GM19238 (cell line): Measurements from ENCODE around the gene FOXP1.
"Not testable (repeated sequence)": the region's sequence is repeated elsewhere in the genome, so short reads cannot be mapped to it uniquely, and the experiment has no call there.

Experiments
- DNase-seq: peaks from one replicate; pipeline ENCODE4 v3.0.0; 2011; ENCODE audit warnings: low spot score; ENCODE audit not compliant: insufficient read length

Gene FOXP1

GRCh38 chr3:70990723-70991122, 592.8 kb downstream of the FOXP1 start:
- no peak for DNase-seq

- DNase-seq, result no peak
Measured at GRCh38 chr3:70990185-70990584, 593.3 kb downstream of the FOXP1 start.

GRCh38 chr3:70989174-70989573, 594.4 kb downstream of the FOXP1 start:
- no peak for DNase-seq

- no peak for DNase-seq
Measured at GRCh38 chr3:70988111-70988510, 595.4 kb downstream of the FOXP1 start.

DNA sequence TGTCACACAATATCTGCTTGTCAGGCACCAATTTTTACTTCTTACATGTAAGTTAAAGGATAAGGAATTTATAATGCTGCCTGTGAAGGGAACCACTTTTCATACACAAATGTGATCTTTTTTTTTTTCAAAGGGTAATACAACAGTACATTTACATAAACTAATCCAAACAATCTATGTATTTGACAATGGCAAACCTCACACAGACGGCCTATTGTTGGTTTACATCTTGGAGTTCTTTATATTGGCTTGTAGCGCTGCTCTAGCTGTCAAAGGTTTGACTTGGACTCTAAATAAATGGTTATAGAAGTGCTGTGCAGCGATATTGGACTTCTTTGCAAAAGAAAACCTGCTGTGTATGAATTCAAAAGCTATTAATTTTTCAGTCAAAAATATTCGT, 598.0 kb downstream of the FOXP1 start:
- no peak for DNase-seq

- DNase-seq, result no peak
Measured at GRCh38 chr3:70984776-70985482, 598.6 kb downstream of the FOXP1 start.

DNA sequence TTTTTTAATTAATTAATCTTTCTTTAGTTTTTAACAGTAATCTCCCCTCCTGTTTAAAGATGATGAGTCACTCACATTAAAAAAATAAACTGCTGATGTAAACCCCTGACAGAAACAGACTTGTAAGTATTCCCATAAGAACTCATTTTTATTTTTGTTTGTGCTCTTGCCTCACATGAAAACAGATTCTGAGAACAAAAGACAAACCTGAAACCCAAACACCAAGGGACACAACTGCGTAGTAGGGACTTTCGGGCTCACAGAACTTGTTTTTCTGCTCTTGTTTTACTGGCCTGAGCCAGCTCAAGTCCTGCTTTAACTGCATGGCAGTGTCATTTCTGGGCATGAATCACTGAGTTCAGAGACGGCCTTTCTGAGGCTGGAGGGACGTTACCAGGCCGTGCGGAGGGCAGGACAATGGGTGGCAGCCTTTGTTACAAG, 600.8 kb downstream of the FOXP1 start:
- DNase-seq, result no peak

DNA sequence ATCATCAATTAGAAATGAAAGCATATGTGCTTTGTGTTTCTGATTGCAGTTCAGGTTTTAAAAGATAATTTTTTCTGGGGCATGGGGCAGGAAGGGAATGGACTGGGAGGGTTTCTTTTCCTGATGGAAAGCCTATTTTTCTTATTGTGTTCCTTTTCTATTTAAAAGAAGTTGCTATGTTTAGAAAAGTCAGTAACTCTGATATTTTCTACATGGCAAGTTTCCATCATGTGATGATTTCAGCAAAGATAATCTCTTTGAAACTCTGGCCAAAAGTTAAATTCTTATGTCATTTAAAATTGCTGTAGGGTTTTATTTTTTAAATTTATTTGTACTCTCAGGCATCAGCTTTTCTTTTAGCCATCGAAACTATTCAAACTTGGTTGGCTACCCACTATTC, 601.2 kb downstream of the FOXP1 start:
- DNase-seq, result no peak

- no peak for DNase-seq
Measured at GRCh38 chr3:70981231-70981880, 602.2 kb downstream of the FOXP1 start.

DNA sequence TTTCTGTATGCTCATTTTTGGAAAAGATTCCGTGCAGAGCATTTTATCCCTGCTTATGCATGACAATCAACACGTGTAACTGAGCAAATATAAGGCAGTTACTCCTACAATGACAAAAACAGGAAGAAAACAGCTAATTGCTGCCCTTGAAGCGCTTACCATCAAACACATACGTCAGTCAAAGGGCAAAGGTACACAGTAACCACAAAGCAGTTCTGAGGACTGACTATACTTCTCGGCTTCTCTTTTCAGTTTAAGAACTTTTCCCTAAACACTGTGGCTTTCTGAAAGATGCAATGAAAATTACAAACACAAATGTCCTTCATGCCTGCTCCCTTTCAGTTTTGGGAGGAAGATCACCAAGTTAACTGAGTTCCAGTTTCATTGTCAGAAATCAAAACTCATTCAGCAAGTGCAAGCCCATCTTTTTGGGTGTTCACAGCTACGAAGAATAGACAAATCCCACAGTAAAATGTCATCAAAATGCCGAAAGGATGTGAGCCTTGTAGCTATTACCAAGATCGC, 602.8 kb downstream of the FOXP1 start:
- no peak for DNase-seq

DNA sequence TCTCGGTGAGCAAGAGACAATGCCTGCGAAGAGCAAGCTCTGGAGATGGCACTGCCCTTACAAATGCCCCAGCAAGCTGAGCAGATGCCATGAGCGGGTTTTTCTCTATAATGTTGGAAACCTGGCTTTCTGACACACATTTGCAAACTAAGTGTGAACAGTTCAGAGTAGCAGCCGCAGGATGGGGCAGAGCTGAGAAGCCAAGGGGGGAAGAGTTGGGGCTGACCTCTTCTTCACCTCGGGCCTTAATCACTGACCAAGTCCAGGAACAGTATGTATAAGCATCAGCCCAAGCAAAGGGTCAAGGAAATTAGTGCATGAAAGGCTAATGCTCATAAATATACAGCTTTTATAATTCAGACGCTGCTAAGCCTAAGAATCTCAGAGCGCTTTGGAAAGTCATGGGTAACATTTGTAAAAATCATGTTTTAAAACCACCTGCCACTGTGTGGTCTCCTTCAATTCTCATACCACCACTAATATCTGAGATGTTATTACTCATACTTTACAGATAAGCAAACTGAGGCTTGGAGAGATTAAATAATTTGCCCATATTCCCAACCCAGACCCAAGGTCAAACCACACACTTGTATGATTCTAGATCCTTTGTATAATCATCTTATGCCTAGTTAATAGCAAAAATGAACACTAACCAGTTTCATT, 603.4 kb downstream of the FOXP1 start:
- DNase-seq, result no peak

DNA sequence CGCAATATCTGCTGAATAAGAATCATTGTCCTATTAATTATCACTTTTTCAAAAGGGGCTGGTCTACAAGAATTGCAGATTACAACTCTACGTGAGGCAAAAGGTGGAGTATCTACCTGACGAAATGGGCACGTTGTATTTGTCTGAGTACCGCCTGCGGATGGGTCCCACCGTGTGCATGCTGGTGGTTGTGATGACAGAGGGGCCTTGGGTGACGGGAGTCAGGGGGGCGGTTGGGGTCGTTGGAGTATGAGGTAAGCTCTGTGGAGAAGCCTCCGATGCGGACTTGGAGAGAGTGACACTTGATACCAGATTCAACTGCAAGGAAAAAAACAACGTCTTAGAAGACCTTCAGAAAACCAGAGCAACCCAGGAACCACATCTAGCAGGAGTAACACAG, 605.8 kb downstream of the FOXP1 start:
- no peak for DNase-seq

GRCh38 chr3:70975981-70976380, 607.5 kb downstream of the FOXP1 start:
- DNase-seq, result not testable (repeated sequence)

- DNase-seq, result no peak
Measured at GRCh38 chr3:70974747-70975146, 608.8 kb downstream of the FOXP1 start.

GRCh38 chr3:70973558-70973957, 610.0 kb downstream of the FOXP1 start:
- DNase-seq, result no peak

DNA sequence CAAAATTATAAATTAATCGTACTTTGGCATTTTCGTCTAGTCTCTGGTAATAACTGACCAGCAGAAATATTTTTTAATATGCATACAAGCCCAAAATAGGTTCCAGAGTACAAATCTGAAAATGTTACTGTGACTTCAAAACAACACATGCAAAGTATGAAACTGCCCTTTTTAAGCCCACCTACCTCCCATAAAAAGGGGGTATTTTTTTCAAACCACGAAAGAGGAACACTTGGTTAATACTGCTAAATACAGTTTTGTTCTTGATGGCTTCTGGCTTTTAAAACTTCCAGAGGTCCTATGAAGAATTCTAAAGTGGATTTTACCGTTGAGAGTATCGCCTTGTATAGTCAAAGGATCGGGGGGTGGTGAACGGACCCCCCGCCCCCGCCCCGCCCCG, 610.7 kb downstream of the FOXP1 start:
- DNase-seq, result no peak

DNA sequence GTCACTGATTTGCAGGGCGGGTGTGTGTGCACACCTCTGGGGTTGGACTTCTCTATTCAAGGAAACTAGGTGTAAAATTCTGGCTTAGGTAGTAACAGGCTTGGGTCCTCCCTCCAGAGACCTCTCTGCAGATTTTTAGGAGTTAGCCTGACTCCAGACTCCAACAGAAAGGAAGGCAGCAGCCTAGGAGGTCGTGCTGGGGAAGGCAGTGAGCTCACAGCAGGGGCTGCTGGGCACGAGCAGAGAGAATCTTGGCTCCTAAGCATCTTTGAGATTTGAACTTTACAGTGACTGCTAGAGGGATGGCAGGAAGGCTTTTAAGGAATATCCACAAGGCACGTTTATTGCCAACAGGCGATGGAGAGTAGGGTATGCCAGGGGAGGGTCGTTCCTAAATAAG, 612.6 kb downstream of the FOXP1 start:
- DNase-seq, result no peak

DNA sequence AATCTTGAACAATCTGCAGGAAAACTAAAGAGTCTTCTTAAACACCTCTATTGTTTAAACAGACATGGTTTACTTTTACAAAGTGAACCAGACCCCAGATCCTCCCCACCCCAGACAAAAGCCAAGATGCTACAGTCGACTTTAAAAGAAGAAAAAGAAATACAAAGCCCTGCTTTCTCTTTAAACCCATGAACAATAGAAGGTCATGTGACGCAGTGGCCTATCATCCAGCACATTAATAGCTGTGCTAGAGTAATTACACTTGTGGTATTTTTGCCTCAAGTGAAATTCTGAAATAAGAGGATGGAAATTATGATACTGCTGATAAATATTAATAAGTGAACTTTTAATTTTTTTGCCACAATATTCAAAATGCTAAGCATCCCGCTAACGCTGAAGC, 613.4 kb downstream of the FOXP1 start:
- no peak for DNase-seq

DNA sequence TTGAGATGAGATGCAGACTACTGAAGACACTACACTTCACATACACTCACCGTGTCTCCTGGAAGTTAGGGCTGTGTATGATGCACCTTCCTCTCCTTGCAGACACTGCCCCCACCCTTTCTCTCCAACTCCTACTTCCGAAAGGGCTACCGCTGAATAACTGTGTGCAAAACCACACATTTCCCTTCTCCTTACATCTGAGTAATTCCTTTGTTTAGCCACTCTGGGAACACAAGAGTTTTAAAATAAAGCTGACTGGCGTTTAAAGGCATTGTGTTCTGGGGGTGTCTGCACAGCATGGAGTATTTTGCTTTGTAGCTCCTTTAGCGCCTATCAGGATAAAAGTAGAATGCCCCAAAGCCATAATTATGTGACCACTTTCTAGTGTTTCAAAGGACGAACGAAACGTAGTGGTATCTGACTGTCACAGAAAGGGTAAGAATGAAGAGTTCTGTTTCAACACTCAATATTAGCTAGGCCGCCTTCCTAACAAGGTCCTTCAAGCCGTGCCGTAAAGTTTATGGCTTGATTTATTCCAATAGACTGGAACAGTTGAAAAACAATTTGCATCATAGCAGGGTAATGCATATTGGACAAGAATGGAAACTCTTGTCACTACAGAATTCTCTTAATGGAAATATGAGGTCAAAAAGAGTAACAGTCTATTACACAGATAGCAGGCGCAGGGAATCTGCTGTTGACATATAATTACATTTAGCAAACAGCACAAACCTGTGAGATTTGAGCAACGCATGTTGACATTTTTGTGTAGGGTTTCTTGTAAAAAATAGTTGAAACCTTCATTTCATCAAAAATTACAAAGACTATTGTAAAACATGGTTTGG, 619.9 kb downstream of the FOXP1 start:
- DNase-seq, result no peak

DNA sequence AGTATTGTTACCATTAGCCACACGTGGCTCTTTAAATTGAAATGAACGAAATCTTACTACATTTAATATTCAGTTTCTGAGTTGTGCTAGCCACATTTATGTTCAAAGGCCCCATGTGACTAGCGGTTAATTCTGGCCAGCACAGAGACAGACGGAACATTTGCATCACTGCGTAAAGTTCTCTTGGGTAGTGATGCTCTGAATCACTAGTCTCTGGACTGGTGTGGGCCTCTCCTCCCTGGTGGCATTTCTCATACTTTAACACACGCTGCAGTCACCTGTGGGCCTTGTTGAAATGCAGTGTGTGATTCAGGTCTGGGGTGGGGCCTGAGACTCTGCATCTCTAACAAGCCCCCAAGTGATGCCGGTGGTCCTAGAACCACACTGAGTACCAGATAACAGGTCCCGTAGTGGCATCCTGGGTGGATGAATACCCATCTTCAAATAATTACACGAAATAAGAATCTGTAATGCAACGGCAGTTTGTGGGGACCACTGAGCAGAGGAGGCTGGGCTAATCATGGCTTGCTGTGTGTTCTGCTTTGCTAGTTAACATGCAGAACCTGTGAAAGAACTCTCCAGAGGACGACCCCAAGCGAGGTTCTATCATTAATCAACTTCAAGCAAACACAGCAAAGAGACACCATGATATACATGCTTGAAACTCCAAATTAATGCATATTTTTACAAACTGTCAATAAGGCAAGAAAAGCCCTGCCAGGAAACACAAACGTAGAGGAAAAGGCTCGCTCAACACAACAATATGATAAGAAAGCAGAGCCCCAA, 623.8 kb downstream of the FOXP1 start:
- no peak for DNase-seq
